GM10266 (cell line): Measurements from ENCODE around the gene ST8SIA6.

Source experiments
- DNase-seq: peaks from one replicate; pipeline ENCODE4 v3.0.0; 2012; ENCODE audit errors: extremely low spot score
- TF ChIP-seq, protein P1 (sequence below): IDR thresholded peaks from 2 replicates; pipeline ENCODE4 v1.5.1; 2012; ENCODE audit warnings: mild to moderate bottlenecking, low read depth; ENCODE audit not compliant: control insufficient read depth, insufficient read depth; ENCODE audit errors: missing control alignments

The ST8SIA6 gene

DNA sequence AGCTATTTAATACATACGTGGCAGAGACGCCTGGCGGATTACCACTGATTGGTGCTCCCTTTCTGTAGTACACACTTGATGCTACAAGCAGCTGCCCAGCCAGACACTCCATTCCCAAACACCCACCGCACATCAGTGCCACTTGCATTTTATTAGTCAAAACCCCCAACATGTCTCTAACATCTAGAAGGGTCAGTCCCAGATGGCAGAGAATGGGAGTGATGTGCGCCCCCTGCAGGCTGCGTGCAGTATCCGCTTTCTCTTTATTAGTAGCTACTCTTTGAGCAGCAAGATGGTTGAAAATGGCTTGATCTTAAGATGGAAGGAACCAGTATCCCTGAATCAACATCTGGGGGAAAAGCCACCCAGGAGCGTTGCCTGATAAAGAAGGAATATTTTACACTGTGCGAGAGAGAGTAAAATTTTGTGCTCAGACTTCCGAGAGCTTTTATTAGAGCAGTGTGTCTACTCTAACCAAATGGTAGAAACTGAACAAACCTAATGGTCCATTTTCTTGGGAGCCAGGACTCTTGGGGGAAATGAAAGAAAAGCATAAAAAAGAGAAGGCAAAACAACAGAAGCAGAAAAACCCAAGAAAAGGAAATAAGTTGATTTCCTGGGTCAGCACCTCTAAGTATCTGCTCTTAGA is 78.3 kb downstream of the ST8SIA6 start:
- TF ChIP-seq, protein P1, sequence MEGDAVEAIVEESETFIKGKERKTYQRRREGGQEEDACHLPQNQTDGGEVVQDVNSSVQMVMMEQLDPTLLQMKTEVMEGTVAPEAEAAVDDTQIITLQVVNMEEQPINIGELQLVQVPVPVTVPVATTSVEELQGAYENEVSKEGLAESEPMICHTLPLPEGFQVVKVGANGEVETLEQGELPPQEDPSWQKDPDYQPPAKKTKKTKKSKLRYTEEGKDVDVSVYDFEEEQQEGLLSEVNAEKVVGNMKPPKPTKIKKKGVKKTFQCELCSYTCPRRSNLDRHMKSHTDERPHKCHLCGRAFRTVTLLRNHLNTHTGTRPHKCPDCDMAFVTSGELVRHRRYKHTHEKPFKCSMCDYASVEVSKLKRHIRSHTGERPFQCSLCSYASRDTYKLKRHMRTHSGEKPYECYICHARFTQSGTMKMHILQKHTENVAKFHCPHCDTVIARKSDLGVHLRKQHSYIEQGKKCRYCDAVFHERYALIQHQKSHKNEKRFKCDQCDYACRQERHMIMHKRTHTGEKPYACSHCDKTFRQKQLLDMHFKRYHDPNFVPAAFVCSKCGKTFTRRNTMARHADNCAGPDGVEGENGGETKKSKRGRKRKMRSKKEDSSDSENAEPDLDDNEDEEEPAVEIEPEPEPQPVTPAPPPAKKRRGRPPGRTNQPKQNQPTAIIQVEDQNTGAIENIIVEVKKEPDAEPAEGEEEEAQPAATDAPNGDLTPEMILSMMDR: peak; percentile 63
- no peak for DNase-seq

DNA sequence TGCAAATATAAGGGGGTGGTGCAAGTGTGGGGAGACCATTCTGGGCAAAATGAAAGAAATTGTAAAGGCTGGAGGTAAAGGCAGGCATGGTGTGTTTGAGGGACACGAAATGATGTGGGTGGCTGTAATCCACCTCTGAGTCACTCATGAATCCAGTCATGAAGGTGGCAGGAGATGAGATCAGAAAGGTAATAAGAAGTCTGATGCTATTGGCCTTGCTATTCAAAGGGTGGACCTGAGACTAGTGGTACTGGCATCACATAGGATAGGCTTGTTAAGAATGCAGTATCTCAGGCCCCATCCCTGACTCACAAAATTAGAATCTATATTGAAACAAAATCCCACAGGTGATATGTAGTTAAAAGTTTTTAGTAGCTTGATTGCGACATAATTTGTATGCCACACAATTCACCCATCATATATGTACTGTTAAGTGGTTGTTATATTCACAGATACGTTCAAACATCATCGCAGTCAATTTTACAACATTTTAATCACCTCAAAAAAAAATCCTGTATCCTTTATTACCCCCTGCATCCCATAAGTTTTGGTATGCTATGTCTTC is 85.6 kb downstream of the ST8SIA6 start:
- TF ChIP-seq, protein P1: no peak
- no peak for DNase-seq

GRCh38 chr10:17366705-17367104 is 87.7 kb downstream of the ST8SIA6 start:
- no peak for DNase-seq
- TF ChIP-seq, protein P1: no peak

GRCh38 chr10:17365402-17365801 is 89.0 kb downstream of the ST8SIA6 start:
- TF ChIP-seq, protein P1: no peak
- DNase-seq: no peak

- TF ChIP-seq, protein P1: no peak
- no peak for DNase-seq
Measured at GRCh38 chr10:17358461-17358860, 95.9 kb downstream of the ST8SIA6 start.

DNA sequence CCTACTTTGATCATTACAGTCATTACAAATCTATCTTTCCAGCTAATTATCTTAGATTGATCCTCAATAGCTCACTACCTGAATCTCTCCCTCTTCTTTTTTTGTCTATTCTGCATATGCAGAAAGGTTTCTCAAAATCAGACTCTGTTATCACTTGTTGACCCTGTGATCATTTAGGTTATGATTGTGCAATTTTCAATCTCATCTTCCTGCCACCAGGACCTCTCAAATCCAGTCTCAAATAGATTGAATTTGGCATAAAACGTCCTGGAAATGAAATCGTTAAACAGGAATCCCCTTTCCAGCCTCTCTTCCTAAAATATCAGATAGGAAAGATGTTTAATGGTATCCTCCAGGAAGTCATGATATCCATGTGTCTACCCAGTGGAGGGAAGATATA is 96.6 kb downstream of the ST8SIA6 start:
- TF ChIP-seq, protein P1: no peak
- DNase-seq: no peak

DNA sequence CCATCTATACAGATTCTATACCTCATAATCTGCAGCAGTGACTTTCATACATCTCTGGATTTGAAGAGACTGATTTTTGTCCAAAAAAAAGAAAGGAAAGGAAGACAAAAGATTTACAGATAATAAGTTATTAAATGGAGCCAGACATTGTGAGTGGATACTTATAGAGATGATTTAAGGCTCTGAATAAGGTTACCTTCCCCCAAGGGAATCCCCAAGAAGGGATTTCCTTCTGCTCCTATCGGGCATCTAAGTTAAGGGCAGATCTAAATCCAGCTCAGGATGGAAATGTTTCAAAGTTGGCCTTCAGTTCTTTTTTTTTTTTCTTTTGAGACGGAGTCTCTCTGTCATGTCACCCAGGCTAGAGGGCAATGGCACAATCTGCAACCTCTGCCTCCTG is 97.6 kb downstream of the ST8SIA6 start:
- TF ChIP-seq, protein P1: no peak
- no peak for DNase-seq
